ENCODE measurements around the gene UBE4B.

Gene UBE4B

GRCh38 chr1:10031461-10031860 lies 1.3 kb upstream of the UBE4B start:
- H3K4me1 ChIP-seq: no peaks in the 10 kb centered on the region
- TF ChIP-seq, protein P1, sequence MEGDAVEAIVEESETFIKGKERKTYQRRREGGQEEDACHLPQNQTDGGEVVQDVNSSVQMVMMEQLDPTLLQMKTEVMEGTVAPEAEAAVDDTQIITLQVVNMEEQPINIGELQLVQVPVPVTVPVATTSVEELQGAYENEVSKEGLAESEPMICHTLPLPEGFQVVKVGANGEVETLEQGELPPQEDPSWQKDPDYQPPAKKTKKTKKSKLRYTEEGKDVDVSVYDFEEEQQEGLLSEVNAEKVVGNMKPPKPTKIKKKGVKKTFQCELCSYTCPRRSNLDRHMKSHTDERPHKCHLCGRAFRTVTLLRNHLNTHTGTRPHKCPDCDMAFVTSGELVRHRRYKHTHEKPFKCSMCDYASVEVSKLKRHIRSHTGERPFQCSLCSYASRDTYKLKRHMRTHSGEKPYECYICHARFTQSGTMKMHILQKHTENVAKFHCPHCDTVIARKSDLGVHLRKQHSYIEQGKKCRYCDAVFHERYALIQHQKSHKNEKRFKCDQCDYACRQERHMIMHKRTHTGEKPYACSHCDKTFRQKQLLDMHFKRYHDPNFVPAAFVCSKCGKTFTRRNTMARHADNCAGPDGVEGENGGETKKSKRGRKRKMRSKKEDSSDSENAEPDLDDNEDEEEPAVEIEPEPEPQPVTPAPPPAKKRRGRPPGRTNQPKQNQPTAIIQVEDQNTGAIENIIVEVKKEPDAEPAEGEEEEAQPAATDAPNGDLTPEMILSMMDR (IDR thresholded peaks at IDR 0.05): no peak
- no peak overlapping the region for H3K9ac ChIP-seq
- no peaks in the 10 kb centered on the region for H3K9me3 ChIP-seq (ENCODE audit: control insufficient read depth, low read length)
- H3K4me2 ChIP-seq (ENCODE audit: low read length): no peak overlapping the region
- H3K36me3 ChIP-seq (ENCODE audit: control insufficient read depth, insufficient read depth, low read length): no peaks in the 10 kb centered on the region
- H3K4me3 ChIP-seq (ENCODE audit: low read depth, low read length): no peak overlapping the region
- no peaks in the 10 kb centered on the region for H3K27me3 ChIP-seq (ENCODE audit: control insufficient read depth, insufficient read depth, low read length)
- H2AFZ ChIP-seq: no peak overlapping the region
- H3K27ac ChIP-seq: no peak overlapping the region
- H3K79me2 ChIP-seq: no peaks in the 10 kb centered on the region

DNA sequence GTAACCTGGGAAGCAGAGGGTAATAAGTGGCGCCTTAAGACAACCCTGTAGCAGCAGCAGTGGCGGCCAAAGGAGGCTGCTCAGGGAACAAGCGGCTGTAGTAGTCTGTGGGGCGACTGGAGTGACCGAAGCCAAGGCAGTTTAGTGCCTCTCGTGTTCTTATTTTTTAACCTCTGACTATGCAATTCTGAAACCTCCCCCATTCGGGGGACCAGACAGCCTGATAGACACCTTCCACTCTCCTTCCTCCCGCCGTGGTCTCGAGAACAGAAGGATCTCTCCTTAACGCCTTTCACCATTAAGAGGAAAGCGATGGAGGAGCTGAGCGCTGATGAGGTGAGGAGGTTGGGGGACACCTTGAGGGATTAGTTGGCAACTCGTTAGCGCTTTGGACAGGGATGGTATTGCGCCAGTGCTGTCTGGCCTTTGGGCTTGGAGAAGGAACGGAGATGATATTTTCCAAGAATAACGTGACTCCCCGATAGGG lies 644 bp downstream of the UBE4B start:
- H3K9ac ChIP-seq: peak overlapping the region; percentile 67
- H3K27ac ChIP-seq: peak overlapping the region; percentile 91
- peak overlapping the region; percentile 94 for H2AFZ ChIP-seq
- TF ChIP-seq, protein P1 (IDR thresholded peaks at IDR 0.05): no peak
- peak overlapping the region; percentile 85 for H3K4me2 ChIP-seq (ENCODE audit: low read length)
- H3K79me2 ChIP-seq: peaks cover 12% of the 10 kb centered on the region
- H3K36me3 ChIP-seq (ENCODE audit: control insufficient read depth, insufficient read depth, low read length): no peaks in the 10 kb centered on the region
- no peaks in the 10 kb centered on the region for H3K9me3 ChIP-seq (ENCODE audit: control insufficient read depth, low read length)
- no peaks in the 10 kb centered on the region for H3K4me1 ChIP-seq
- H3K27me3 ChIP-seq (ENCODE audit: control insufficient read depth, insufficient read depth, low read length): no peaks in the 10 kb centered on the region
- peak overlapping the region; percentile 92 for H3K4me3 ChIP-seq (ENCODE audit: low read depth, low read length)

DNA sequence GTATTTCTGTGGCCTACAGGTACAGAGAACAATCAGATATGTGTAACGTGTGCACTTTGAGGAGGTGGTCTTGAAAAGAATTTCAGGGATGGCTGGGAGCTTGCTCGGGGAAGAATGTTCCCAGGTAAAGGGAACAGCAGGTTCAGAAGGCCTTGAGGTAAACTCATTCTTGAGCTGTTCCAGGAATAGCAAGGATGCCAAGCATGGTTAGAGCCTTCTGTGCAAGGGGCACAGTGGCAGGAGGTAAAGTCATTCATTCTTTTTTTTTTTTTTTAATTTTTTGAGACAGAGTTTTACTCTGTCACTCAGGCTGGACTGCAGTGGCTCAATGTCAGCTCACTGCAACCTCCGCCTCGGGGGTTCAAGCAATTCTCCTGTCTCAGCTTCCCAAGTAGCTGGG lies 10.0 kb downstream of the UBE4B start:
- H3K9ac ChIP-seq: no peak overlapping the region
- peaks cover 55% of the 10 kb centered on the region for H3K79me2 ChIP-seq
- TF ChIP-seq, protein P1 (IDR thresholded peaks at IDR 0.05): no peak
- no peak overlapping the region for H2AFZ ChIP-seq
- H3K9me3 ChIP-seq (ENCODE audit: control insufficient read depth, low read length): no peaks in the 10 kb centered on the region
- no peak overlapping the region for H3K4me2 ChIP-seq (ENCODE audit: low read length)
- H3K36me3 ChIP-seq (ENCODE audit: control insufficient read depth, insufficient read depth, low read length): no peaks in the 10 kb centered on the region
- no peak overlapping the region for H3K27ac ChIP-seq
- no peaks in the 10 kb centered on the region for H3K27me3 ChIP-seq (ENCODE audit: control insufficient read depth, insufficient read depth, low read length)
- H3K4me3 ChIP-seq (ENCODE audit: low read depth, low read length): no peak overlapping the region
- H3K4me1 ChIP-seq: no peaks in the 10 kb centered on the region

DNA sequence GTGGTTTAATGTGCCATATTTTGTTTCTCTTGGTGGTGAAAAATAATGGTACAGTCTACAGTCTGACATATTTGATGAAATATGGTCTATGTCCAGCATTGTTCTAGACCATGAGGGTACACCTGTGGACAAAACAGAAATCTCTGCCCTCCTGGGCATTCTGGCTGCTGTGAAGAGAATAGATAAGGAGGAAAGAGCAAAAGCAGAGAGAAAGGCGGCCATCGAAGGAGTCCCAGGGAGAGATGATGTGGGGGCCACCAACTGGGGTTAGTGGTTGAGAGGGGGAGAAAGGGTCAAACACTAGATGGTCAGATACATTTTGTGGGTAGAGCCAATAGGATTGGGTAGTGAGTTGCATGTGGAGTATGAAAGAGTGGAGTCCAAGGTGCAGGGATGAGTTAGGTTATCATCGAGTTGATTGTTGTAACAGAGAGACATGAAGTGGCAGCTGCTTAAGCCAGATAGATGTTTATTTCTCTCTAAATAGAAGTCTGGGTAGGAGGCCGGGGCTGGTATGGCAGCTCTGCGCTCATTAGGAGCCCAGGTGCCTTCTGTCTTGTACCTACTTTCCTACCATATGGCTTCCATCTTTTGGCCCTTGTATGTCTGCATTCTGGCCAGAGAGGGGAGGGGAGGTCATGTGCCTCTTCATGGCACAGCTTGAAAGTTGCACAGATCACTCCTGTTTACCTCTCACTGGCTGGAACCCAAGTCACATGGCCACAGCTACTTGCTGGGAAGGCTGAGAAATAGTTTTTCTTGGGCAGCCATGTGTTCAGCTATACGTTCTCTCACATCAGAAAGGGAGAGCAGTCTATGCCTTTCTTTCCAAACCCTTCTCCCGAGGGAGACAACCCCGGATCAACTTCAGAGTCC lies 13.0 kb downstream of the UBE4B start:
- Histone ChIP-seq H3K79me2 (peaks cover 52% of the 10 kb centered on the region), H3K27me3 (ENCODE audit: control insufficient read depth, insufficient read depth, low read length) (no peaks in the 10 kb centered on the region), H3K4me3 (ENCODE audit: low read depth, low read length) (no peak overlapping the region), H3K9me3 (ENCODE audit: control insufficient read depth, low read length) (no peaks in the 10 kb centered on the region), H3K9ac (no peak overlapping the region), H3K4me2 (ENCODE audit: low read length) (no peak overlapping the region), H2AFZ (no peak overlapping the region), H3K27ac (no peak overlapping the region), H3K4me1 (no peaks in the 10 kb centered on the region), H3K36me3 (ENCODE audit: control insufficient read depth, insufficient read depth, low read length) (no peaks in the 10 kb centered on the region)
- TF ChIP-seq, protein P1 (IDR thresholded peaks at IDR 0.05): no peak
